ENCODE results near the gene DRAXIN. TPM values are rescaled to one million over a fixed set of nuclear protein-coding genes. Genes with fewer than 3 reads are reported as not detected.

DRAXIN gene
- polyA plus RNA-seq, 1 donor (not counting 4 experiments of a cell fraction or from before 2014, with no cell fraction given): not detected

DNA sequence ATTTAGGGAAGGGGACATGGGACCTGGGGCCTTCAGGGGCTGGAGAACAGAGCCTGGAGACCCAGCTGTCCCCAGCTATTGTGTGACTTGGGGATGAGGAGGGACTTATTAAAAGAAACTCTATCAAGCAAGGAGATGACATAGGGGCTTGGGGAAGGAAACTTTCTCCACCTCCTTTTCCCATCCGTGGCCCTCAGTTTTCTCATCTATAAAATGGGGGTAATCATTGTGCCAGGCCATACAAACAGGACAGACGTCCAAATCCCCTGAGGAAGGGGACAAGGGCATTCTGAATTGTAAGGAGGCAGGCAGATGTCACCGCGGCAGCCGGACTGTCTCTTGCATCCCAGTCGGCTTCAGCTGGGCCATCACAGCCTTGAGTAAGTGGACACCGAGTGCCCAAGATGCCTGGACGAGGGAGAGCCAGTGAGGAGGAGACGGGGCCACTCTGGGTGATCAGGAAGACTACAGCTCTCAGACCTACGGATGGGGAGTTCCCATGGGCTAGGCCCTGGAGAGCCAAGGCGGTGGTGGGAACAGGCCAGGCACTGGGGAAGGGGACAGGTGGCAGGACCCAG, 39.2 kb upstream of the DRAXIN start:
- peaks cover 7% of the 10 kb centered on the region for H3K79me2 ChIP-seq (ENCODE audit: control insufficient read depth, insufficient read depth, low read length)
- TF ChIP-seq EZH2 (IDR thresholded peaks at IDR 0.05; ENCODE audit: low read length): no peak
- TF ChIP-seq, protein P1, sequence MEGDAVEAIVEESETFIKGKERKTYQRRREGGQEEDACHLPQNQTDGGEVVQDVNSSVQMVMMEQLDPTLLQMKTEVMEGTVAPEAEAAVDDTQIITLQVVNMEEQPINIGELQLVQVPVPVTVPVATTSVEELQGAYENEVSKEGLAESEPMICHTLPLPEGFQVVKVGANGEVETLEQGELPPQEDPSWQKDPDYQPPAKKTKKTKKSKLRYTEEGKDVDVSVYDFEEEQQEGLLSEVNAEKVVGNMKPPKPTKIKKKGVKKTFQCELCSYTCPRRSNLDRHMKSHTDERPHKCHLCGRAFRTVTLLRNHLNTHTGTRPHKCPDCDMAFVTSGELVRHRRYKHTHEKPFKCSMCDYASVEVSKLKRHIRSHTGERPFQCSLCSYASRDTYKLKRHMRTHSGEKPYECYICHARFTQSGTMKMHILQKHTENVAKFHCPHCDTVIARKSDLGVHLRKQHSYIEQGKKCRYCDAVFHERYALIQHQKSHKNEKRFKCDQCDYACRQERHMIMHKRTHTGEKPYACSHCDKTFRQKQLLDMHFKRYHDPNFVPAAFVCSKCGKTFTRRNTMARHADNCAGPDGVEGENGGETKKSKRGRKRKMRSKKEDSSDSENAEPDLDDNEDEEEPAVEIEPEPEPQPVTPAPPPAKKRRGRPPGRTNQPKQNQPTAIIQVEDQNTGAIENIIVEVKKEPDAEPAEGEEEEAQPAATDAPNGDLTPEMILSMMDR (optimal IDR thresholded peaks at IDR 0.05 in 1 of 3, IDR thresholded peaks at IDR 0.05 in 1 of 3, conservative IDR thresholded peaks at IDR 0.05 in 1 of 3; ENCODE audit: extremely low read depth in 1 of 3, insufficient read depth in 2 of 3, low read length in 3 of 3): no peak
- no peak overlapping the region for H2AFZ ChIP-seq (ENCODE audit: control insufficient read depth, low read length)
- dilution Hi-C loops (cut with MboI; ENCODE audit: extremely low pct_ligation_motif_present, low sequenced_read_pairs): no loop called here
- H3K9me1 ChIP-seq (ENCODE audit: control insufficient read depth, extremely low read depth, insufficient read depth, low read length): no peaks in the 10 kb centered on the region
- DNase-seq (ENCODE audit: low read depth, low spot score): no peak
- H3K4me2 ChIP-seq (ENCODE audit: control insufficient read depth, extremely low read depth, insufficient read depth, low read depth, low read length): peak overlapping the region; percentile 87
- no peak overlapping the region for H3K9ac ChIP-seq (ENCODE audit: control insufficient read depth, extremely low read depth, insufficient read depth, low read length)
- no peak overlapping the region for H3K27ac ChIP-seq (ENCODE audit: control insufficient read depth, insufficient read depth, low read length)
- H3K36me3 ChIP-seq (ENCODE audit: control insufficient read depth in 2 of 2, extremely low read depth in 1 of 2, insufficient read depth in 2 of 2, low read length in 2 of 2): peaks cover 1 to 8% of the 10 kb centered on the region in 2 experiments
- H3K4me1 ChIP-seq (ENCODE audit: control insufficient read depth, extremely low read depth, insufficient read depth, low read length): peaks cover 26% of the 10 kb centered on the region
- H4K20me1 ChIP-seq (ENCODE audit: control insufficient read depth, extremely low read depth, insufficient read depth, low read length): no peaks in the 10 kb centered on the region
- no peaks in the 10 kb centered on the region for H3K27me3 ChIP-seq (ENCODE audit: control insufficient read depth, extremely low read depth, insufficient read depth, low read length)
- no peaks in the 10 kb centered on the region for H3K9me3 ChIP-seq (ENCODE audit: control insufficient read depth, low read depth, low read length)
- peak overlapping the region in 1 of 3 experiments; percentile 72 for H3K4me3 ChIP-seq (ENCODE audit: control insufficient read depth in 2 of 3, extremely low read depth in 1 of 3, insufficient read depth in 2 of 3, low read depth in 1 of 3, low read length in 3 of 3)
- FAIRE-seq: no peak

DNA sequence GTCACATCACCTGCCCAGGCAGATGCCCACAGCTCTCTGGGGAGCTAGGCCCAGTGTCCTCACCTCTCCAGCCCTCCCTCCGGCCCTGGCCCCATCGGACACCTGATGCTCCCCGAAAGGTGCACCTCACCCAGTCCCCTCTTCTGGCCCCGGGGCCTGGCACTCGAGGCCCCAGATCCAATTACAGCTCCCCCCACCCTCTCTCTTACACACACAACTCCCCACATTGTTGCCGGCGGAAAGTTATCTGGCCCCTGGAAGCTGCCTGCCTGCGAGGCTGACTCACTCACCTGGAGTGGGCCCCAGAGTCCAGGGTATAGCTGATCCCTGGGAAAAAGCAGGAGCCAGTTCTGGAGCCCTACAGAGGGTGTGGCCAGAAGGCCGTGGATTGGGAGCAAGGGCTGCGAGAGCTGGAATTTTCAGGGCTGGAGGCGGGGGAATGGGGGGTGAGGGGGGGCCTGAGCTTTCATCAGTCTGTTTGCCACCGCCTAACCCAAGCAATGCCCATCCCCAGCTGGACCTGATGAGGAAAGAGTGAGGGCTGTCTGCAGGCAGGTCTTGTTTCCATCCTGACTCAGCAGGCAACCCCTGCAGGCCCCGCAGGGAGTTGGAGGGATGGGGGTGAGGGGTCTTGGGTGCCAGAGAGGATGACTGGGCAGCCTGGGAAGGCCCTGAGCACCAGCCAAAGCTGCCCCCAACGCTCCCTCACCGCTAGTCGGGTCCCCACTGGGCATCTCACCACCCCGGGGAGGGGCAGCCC, 38.2 kb upstream of the DRAXIN start:
- TF ChIP-seq, protein P1 (optimal IDR thresholded peaks at IDR 0.05 in 1 of 3, IDR thresholded peaks at IDR 0.05 in 1 of 3, conservative IDR thresholded peaks at IDR 0.05 in 1 of 3; ENCODE audit: extremely low read depth in 1 of 3, insufficient read depth in 2 of 3, low read length in 3 of 3): peak in 1 of 3 experiments; percentile 18
- no peak for TF ChIP-seq EZH2 (IDR thresholded peaks at IDR 0.05; ENCODE audit: low read length)
- no peaks in the 10 kb centered on the region for H4K20me1 ChIP-seq (ENCODE audit: control insufficient read depth, extremely low read depth, insufficient read depth, low read length)
- no peaks in the 10 kb centered on the region for H3K9me1 ChIP-seq (ENCODE audit: control insufficient read depth, extremely low read depth, insufficient read depth, low read length)
- H3K79me2 ChIP-seq (ENCODE audit: control insufficient read depth, insufficient read depth, low read length): peaks cover 7% of the 10 kb centered on the region
- H3K27ac ChIP-seq (ENCODE audit: control insufficient read depth, insufficient read depth, low read length): no peak overlapping the region
- H3K9me3 ChIP-seq (ENCODE audit: control insufficient read depth, low read depth, low read length): no peaks in the 10 kb centered on the region
- FAIRE-seq (peak; percentile 52), DNase-seq (ENCODE audit: low read depth, low spot score) (no peak)
- H3K9ac ChIP-seq (ENCODE audit: control insufficient read depth, extremely low read depth, insufficient read depth, low read length): peak overlapping the region; percentile 71
- peaks cover 3 to 13% of the 10 kb centered on the region in 2 experiments for H3K36me3 ChIP-seq (ENCODE audit: control insufficient read depth in 2 of 2, extremely low read depth in 1 of 2, insufficient read depth in 2 of 2, low read length in 2 of 2)
- peaks cover 26% of the 10 kb centered on the region for H3K4me1 ChIP-seq (ENCODE audit: control insufficient read depth, extremely low read depth, insufficient read depth, low read length)
- dilution Hi-C loops (cut with MboI; ENCODE audit: extremely low pct_ligation_motif_present, low sequenced_read_pairs): no loop called here
- no peaks in the 10 kb centered on the region for H3K27me3 ChIP-seq (ENCODE audit: control insufficient read depth, extremely low read depth, insufficient read depth, low read length)
- peak overlapping the region; percentile 62 for H2AFZ ChIP-seq (ENCODE audit: control insufficient read depth, low read length)
- H3K4me3 ChIP-seq (ENCODE audit: control insufficient read depth in 2 of 3, extremely low read depth in 1 of 3, insufficient read depth in 2 of 3, low read depth in 1 of 3, low read length in 3 of 3): peak overlapping the region; percentile 71 to 75 (median 72)
- peak overlapping the region; percentile 87 for H3K4me2 ChIP-seq (ENCODE audit: control insufficient read depth, extremely low read depth, insufficient read depth, low read depth, low read length)
